ENCODE results near the gene FUOM.
"Not testable (repeated sequence)": the region's sequence is repeated elsewhere in the genome, so short reads cannot be mapped to it uniquely, and the experiment has no call there.

GRCh38 chr10:133386951-133387350 lies 29.1 kb upstream of the FUOM start:
- TF ChIP-seq ZNF274 (IDR thresholded peaks at IDR 0.05; ENCODE audit: low read depth, low read length); YY1 (IDR thresholded peaks at IDR 0.05; ENCODE audit: insufficient read depth, insufficient read length); SUZ12 (IDR thresholded peaks at IDR 0.05; ENCODE audit: extremely low read depth, insufficient read depth, insufficient read length): not testable (repeated sequence)
